Fibroblast of skin of right biceps (primary cell): ENCODE measurements around the gene TRAPPC5.

Experiments
- DNase-seq: peaks from one replicate; pipeline ENCODE4 v3.0.0-alpha.2; 2013

Gene TRAPPC5

GRCh38 chr19:7646426-7646700 lies 34.3 kb upstream of the TRAPPC5 start:
- DNase-seq, result no peak

- DNase-seq, result no peak
These were observed 33.5 kb upstream of the TRAPPC5 start for GRCh38 chr19:7647156-7647555.

- DNase-seq, result no peak
These were observed 32.2 kb upstream of the TRAPPC5 start for GRCh38 chr19:7648265-7649014.

- no peak for DNase-seq
These were observed 30.5 kb upstream of the TRAPPC5 start for GRCh38 chr19:7650148-7650547.

- DNase-seq, result peak; percentile 61
These were observed 28.5 kb upstream of the TRAPPC5 start for GRCh38 chr19:7652061-7652641.

- no peak for DNase-seq
These were observed 26.2 kb upstream of the TRAPPC5 start for GRCh38 chr19:7654401-7654800.

DNA sequence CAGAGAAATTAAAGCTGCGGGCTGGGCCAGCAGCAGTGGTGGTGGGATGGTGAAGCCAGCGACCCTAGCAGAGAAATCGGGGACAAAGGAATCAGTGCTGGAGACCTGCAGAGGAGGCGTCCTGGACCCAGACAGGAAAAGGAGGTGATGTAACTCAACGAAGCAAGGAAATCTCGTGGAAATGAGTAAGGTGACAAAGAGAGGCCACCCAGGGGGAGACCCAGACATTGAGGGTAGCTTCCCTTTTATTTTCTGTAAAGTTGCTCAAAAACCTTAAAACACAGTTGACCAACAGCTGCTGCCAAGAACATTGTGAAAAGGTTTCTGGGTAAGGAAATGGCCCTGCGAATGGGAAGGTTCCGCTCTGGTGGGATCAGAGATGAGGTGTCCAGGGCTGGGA lies 25.1 kb upstream of the TRAPPC5 start:
- DNase-seq, result no peak

GRCh38 chr19:7657131-7657751 lies 23.4 kb upstream of the TRAPPC5 start:
- no peak for DNase-seq

DNA sequence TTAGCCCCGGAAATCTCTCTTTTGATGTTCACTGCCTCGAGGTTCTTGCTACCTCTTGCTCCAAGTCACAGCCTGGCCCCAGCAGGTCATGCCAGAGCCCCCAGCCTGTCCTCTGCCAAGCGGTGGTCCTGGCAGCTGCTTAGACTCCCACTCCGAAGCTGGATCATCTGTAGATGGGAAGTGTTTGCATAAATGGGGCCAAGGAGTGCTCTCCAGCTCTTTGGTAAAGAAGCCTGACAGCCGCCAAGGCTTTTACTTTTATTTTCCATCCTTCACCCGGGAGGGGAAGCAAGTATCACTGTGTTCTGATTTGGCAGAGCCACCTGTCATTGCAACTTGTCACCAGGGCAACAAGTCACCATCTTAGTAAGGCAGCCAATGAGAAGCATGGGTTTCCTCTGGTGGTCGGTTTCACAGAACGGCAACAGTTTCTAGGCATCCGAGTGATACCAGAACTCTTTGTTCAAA lies 22.4 kb upstream of the TRAPPC5 start:
- no peak for DNase-seq

DNA sequence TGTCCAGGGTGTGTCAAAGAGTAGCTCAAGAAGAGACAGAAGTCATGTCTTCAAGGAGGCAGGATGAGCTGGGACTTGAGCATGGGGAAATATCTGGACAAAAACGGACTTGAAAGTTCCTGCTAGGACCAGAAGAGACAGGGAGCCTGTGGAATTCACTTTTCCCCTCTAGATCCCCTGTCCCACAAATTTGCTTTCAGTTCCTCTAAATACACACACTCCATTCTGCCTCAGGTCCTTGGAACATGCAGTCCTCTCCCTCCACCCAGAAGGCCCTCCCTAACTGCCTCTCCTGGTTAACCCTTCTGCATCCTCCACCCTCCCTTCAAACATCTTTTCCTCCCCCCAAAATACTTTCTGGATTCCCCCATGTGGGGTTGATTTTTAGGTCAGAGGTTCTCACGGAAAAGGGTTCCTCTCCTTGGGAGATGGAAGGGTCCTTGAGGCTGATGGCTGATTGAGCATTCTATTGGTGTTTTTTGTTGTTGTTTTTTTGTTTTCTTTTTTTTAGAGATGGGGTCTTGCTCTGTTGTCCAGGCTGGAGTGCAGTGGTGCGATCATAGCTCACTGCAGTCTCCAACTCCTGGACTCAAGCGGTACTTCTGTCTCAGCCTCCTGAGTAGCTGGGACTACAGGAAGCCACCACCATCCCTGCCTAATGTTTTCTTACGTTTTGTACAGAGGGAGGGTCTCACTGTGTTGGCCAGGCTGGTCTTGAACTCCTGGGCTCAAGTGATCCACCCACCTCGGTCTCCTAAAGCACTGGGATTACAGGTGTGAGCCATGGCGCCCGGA lies 18.7 kb upstream of the TRAPPC5 start:
- no peak for DNase-seq

DNA sequence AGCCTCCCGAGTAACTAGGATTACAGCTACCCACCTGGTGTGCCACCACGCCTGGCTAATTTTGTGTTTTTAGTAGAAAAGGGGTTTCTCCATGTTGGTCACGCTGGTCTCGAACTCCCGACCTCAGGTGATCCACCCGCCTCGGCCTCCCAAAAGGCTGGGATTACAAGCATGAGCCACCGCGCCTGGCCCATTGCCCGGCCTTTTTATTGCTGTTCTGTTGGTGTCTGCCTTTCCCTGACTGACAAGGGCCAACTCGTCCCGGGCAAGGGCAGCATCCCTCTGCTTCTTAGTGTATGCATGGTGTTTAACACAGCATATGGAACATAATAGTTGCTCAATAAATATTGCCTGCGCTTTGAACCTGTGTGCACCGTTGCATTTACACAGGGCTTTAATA lies 18.0 kb upstream of the TRAPPC5 start:
- no peak for DNase-seq

DNA sequence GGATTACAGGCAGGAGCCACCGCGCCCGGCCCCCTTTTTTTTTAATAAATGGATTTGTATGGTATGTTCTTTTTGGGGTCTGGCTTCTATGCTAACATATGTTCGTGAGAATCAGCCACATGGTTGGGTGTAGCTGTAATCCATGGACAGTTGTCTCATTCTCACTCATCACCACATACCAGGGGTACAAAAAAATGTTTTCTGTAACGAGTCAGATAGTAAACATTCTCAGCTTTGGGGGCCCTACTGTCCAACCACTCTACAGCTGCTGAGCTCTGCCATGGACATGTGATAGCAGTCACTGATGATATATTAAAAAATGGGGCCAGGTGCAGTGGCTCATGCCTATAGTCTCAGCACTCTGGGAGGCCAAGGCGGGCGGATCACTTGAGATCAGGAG lies 16.9 kb upstream of the TRAPPC5 start:
- DNase-seq, result no peak

GRCh38 chr19:7665076-7665475 lies 15.6 kb upstream of the TRAPPC5 start:
- DNase-seq, result peak; percentile 56

DNA sequence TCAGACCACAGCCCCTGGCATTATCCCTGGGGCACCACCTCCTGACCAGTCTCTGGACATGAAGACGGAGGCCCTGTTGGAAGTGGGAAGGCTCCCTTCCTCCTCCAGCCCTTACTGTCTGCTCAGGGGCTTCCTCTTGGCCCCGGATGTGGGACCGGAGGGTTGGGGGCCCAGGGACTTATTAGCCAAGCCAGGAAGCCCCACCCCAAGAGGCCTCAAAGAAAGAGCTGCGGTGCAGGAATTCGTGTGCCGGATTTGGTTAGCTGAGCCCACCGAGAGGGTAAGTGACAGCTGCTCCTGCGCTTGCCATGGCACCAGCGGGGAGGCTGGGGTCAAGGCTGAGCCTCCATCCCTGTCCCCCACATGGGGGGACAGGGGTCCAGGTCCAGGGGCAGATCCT lies 11.8 kb upstream of the TRAPPC5 start, which contains the start of gene RETN:
RETN (plus strand) TSS at position 208 of the 400 bp plus-strand sequence. CDS start 278 bp downstream, outside the sequence.
- DNase-seq, result no peak

DNA sequence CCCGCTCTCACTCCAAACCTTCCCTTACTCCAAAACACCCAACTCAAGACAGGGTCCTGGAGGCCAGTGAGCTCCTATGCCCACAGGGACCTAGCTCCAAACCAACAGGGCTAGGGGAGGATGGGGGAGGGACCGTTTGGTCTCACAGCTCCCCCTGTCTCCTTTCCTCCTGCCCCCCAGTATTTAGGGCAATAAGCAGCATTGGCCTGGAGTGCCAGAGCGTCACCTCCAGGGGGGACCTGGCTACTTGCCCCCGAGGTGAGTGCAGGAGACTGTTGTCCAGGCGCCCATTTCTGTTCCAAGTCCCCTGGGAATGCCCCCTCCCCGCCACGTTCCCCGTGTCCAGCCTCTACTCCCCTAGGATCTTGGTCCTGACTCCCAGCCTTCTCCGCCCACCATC lies 11.0 kb upstream of the TRAPPC5 start:
- DNase-seq, result no peak

GRCh38 chr19:7670150-7670783 lies 10.4 kb upstream of the TRAPPC5 start:
- no peak for DNase-seq

- DNase-seq, result no peak
These were observed 9.8 kb upstream of the TRAPPC5 start for GRCh38 chr19:7670790-7671189.

GRCh38 chr19:7672522-7672921 lies 8.1 kb upstream of the TRAPPC5 start:
- no peak for DNase-seq

DNA sequence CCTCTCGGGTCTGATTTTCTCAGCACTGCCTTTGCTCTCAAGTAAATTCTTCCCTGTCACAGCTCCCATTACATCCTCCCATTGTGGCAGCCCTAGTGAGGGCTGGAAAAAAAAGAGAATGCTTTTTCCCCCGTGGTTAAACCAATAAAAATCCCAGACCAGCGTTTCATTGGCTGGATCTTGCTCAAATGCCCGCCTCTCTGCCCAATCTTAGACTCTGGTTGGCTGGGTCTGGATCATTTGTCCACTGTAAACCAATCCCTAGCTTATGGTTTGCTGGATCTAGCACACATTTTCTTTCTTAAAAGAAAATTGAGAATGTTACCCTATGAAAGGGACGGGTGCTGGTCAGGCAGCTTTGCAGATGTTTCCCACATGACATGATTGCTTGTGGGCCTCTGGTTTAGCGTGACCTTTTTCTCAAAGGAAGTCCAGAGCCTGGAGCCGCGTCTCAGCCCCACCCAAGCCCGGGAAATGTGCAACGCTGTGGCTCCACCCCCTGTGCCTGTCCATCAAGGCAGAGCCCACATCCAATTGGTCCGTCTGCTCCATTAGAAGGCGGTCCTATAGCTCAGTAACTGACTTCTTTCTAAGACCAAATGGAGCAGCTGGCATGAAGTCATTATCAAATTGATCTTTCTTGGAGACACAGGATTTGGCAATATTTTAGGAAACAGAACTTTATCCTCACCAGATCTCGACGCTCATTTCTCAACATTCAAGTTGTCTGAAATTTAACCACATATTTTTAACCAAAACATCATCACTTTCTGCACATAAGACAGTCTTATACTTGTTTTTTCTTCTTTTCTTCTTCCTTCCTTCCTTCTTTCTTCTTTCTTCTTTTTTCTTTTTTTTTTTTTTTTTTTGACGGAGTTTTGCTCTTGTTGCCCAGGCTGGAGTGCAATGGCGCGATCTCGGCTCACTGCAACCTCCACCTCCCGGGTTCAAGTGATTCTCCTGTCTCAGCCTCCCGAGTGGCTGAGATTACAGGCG lies 6.3 kb upstream of the TRAPPC5 start:
- DNase-seq, result peak; percentile 40

GRCh38 chr19:7676376-7676775 lies 4.3 kb upstream of the TRAPPC5 start:
- DNase-seq, result no peak

DNA sequence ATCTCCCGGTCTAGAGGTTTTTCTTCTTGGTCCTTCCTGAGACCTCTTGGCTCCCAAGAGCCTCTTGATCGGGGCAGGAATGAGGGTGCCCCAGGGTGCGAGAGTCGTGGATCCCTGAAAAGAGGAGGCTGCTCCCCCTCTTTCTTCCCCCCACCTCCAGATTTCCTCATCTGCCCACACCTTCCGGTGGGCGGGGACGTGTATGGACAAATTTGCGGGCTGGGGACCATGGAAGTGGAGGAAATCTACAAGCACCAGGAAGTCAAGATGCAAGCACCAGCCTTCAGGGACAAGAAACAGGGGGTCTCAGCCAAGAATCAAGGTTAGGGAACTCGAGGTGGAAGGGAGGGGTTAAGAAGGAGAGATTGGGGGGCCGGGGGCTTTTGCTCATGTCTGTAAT lies 3.8 kb upstream of the TRAPPC5 start, which contains the start of gene MCEMP1:
MCEMP1 (plus strand) TSS at position 237 of the 400 bp plus-strand sequence; CDS start at position 268, 31 bp downstream.
- no peak for DNase-seq
